ENCODE measurements around the gene LEMD1.

LEMD1 gene

DNA sequence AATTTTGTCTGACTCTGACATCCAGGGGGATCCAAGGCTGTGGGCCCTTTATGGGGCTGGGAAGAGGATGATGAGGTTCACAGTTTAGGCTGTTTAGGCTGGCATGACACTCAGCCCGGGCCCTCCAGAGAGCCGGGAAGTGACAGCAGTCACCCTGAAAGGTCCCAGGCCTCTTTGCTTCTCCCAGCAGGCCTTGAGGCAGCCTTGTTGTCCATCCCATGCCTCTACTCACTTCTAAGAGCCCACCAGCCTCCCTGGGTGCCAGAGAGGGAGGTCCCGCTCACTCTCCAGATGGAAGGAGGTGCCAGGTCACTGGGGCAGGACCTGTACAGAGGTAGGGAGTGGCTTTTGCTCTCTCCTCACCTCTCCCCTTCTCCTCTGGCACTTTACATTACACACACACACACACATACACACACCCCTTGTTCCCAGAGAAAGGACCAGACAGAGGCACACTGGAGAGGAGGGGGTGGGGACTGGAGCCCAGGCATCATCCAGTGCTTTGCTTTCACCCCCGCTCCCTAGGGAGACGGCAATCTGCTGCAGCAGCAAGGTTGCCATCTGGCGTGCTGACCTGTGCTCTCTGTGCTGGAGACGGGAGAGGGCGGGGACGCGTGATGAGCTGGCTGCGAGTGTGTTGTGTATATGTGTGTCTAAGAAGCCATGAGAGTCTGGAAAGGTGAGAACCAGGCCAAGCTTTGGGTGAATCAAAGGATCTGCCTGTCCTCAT, 69.7 kb downstream of the LEMD1 start:
- peak; percentile 86 for DNase-seq

GRCh38 chr1:205350691-205351141, 71.1 kb downstream of the LEMD1 start:
- DNase-seq: no peak

GRCh38 chr1:205350124-205350523, 71.7 kb downstream of the LEMD1 start:
- DNase-seq: no peak

GRCh38 chr1:205348554-205349487, 73.0 kb downstream of the LEMD1 start:
- no peak for DNase-seq

DNA sequence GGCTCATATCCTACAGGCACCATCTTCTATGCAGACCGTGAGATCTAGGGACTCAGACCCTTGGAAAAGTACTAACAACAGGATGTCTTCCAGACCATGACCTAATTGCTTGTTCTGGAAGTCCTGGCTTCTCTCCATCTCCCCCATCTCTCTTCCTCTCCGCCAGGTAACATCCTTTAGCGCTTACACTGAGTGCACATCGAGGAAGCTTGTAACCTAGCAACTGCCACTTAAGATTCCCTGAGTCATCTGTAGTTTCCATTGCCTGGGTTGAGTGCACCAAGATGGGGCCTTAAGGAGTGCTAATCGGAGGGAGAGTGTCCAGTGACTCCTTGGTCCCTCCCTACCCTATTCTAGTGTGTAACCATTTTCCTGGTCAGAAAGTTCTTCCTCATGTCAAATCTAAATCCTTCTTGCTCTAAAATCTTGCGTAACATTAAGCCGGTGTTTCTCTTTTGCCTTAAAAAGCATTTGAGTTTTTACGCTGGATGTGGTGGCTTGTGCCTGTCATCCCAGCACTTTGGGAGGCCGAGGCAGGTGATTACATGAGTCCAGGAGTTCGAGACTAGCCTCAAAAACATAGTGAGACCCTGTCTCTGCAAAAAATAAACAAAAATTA, 74.8 kb downstream of the LEMD1 start:
- no peak for DNase-seq

DNA sequence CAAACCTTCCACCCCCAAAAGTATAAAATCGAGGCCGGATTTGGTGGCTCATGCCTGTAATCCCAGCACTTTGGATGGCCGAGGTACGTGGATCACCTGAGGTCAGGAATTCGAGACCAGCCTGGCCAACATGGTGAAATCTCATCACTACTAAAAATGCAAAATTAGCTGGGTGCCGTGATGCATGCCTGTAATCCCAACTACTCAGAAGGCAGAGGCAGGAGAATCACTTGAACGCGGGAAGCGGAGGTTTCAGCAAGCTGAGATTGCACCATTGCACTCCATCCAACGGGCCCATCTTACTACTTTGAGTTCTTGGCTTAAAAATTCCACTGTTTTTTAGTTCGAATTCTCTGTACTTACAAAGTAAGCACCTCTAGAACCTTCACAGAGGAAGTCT, 76.1 kb downstream of the LEMD1 start:
- no peak for DNase-seq

GRCh38 chr1:205344066-205344928, 77.6 kb downstream of the LEMD1 start:
- peak; percentile 33 for DNase-seq

DNA sequence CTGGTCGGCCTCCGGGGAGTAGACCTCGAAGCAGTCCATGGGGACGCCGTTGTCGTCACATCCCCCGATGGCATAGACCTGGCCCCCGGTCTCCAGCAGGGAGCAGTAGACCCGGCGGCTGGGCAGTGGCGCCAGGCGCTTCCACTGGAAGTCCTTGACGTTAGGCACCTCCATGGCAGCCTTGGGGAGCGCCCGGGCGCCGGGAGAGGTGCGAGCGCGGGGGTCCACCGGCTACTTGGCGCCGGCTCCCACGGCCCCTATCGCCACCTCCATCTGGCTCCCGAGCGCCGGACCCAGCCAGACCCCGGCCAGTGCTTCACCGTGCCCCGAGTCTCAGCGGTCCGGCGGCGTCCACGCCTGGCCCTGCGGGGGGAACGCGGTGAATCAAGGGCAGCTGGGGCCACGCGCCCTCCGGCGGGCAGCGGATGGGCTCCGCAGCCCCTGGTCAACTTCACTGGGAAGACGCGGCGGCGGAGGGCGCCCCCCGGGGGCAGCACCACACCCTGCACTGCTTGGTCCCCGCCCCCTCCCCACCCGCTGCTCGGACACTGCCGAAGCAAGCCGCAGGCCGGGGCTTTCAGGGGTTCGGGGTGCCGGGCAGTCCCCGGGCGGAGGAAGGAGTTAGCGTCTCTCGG, 78.3 kb downstream of the LEMD1 start:
- DNase-seq: peak; percentile 28

DNA sequence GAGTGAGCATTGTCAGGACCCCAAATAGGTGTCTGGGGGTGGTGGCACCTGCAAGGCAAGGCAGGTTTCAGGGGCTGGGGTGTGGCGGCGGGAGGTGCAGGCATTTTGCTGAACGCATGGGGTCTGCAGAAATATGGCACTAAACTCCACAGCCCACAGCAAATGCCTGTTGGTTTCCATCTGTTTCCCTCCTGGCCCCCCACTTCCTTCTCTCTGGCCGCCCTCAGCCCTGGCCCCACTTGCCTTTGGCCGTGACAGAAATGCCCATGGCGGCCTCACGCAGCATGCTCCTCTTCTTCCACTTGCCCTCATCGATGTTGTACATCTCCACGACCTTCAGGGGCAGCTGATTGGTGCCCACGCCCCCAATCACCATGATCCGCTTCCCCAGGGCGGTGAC, 78.9 kb downstream of the LEMD1 start:
- no peak for DNase-seq

GRCh38 chr1:205340676-205341075, 81.2 kb downstream of the LEMD1 start:
- DNase-seq: no peak

GRCh38 chr1:205339717-205340116, 82.1 kb downstream of the LEMD1 start:
- no peak for DNase-seq

- DNase-seq: no peak
Measured at GRCh38 chr1:205339197-205339702, 82.6 kb downstream of the LEMD1 start.

GRCh38 chr1:205338011-205338410, 83.8 kb downstream of the LEMD1 start:
- DNase-seq: no peak

DNA sequence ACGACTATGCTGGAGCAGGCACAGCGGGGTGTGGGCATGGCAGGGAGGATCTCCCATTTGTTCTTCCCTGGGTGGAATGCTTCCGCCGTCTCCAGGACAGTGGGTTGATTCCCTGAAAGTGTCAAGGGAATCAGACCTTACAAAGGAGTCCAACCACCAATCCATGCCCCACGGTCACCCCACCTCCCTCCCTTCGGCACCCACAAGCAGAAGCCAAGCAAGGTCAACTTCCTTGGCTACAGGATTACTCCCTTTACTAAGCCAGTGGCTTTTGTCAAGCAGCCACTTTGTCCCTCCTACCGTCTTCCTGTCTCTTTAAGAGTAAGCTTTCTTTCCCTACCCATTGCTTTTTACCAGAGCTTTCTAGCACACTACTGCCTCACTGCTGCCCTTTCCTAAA, 84.4 kb downstream of the LEMD1 start:
- no peak for DNase-seq

GRCh38 chr1:205335692-205336091, 86.2 kb downstream of the LEMD1 start:
- DNase-seq: peak; percentile 62

- DNase-seq: no peak
Measured at GRCh38 chr1:205332015-205332791, 89.7 kb downstream of the LEMD1 start.
